ENCODE measurements around the gene MPEG1.

The MPEG1 gene

GRCh38 chr11:59208956-59209355 is 3.8 kb downstream of the MPEG1 start:
- no peak overlapping the region for H3K4me2 ChIP-seq (ENCODE audit: insufficient read depth, low read length)
- no peak for DNase-seq
- H3K9ac ChIP-seq (ENCODE audit: low read depth, low read length): no peak overlapping the region
- H2AFZ ChIP-seq (ENCODE audit: low read depth, low read length): no peak overlapping the region
- H3K27me3 ChIP-seq (ENCODE audit: insufficient read depth, low read length, poor library complexity): no peaks in the 10 kb centered on the region
- no peaks in the 10 kb centered on the region for H4K20me1 ChIP-seq (ENCODE audit: insufficient read depth, low read length)
- TF ChIP-seq, protein P1, sequence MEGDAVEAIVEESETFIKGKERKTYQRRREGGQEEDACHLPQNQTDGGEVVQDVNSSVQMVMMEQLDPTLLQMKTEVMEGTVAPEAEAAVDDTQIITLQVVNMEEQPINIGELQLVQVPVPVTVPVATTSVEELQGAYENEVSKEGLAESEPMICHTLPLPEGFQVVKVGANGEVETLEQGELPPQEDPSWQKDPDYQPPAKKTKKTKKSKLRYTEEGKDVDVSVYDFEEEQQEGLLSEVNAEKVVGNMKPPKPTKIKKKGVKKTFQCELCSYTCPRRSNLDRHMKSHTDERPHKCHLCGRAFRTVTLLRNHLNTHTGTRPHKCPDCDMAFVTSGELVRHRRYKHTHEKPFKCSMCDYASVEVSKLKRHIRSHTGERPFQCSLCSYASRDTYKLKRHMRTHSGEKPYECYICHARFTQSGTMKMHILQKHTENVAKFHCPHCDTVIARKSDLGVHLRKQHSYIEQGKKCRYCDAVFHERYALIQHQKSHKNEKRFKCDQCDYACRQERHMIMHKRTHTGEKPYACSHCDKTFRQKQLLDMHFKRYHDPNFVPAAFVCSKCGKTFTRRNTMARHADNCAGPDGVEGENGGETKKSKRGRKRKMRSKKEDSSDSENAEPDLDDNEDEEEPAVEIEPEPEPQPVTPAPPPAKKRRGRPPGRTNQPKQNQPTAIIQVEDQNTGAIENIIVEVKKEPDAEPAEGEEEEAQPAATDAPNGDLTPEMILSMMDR (IDR thresholded peaks at IDR 0.05; ENCODE audit: borderline replicate concordance, extremely low read depth, low read length, poor library complexity, severe bottlenecking): no peak
- TF ChIP-seq EZH2 (IDR thresholded peaks at IDR 0.05; ENCODE audit: borderline replicate concordance, low read depth, low read length, severe bottlenecking): no peak
- H3K27ac ChIP-seq (ENCODE audit: low read length): no peak overlapping the region
- H3K4me1 ChIP-seq (ENCODE audit: insufficient read depth, low read length): no peaks in the 10 kb centered on the region
- H3K36me3 ChIP-seq (ENCODE audit: insufficient read depth, low read length): no peaks in the 10 kb centered on the region
- no peaks in the 10 kb centered on the region for H3K79me2 ChIP-seq (ENCODE audit: insufficient read depth, low read length)
- no peaks in the 10 kb centered on the region for H3K9me3 ChIP-seq (ENCODE audit: insufficient read depth, low read length, severe bottlenecking)
- no peak overlapping the region for H3K4me3 ChIP-seq (ENCODE audit: low read depth in 1 of 2, low read length in 2 of 2)
- ATAC-seq (ENCODE audit: insufficient read depth, low read depth): no peak

GRCh38 chr11:59207988-59208451 is 4.7 kb downstream of the MPEG1 start:
- Histone ChIP-seq H3K9ac (ENCODE audit: low read depth, low read length) (no peak overlapping the region), H4K20me1 (ENCODE audit: insufficient read depth, low read length) (no peaks in the 10 kb centered on the region), H3K27me3 (ENCODE audit: insufficient read depth, low read length, poor library complexity) (no peaks in the 10 kb centered on the region), H2AFZ (ENCODE audit: low read depth, low read length) (peak overlapping the region; percentile 64), H3K27ac (ENCODE audit: low read length) (no peak overlapping the region), H3K4me3 (ENCODE audit: low read depth in 1 of 2, low read length in 2 of 2) (no peak overlapping the region), H3K9me3 (ENCODE audit: insufficient read depth, low read length, severe bottlenecking) (no peaks in the 10 kb centered on the region), H3K4me1 (ENCODE audit: insufficient read depth, low read length) (no peaks in the 10 kb centered on the region), H3K36me3 (ENCODE audit: insufficient read depth, low read length) (no peaks in the 10 kb centered on the region), H3K79me2 (ENCODE audit: insufficient read depth, low read length) (no peaks in the 10 kb centered on the region), H3K4me2 (ENCODE audit: insufficient read depth, low read length) (no peak overlapping the region)
- DNase-seq (peak; percentile 27), ATAC-seq (ENCODE audit: insufficient read depth, low read depth) (peak; percentile 70)
- TF ChIP-seq EZH2 (IDR thresholded peaks at IDR 0.05; ENCODE audit: borderline replicate concordance, low read depth, low read length, severe bottlenecking): no peak
- TF ChIP-seq, protein P1 (IDR thresholded peaks at IDR 0.05; ENCODE audit: borderline replicate concordance, extremely low read depth, low read length, poor library complexity, severe bottlenecking): peak; percentile 75

GRCh38 chr11:59206635-59207034 is 6.1 kb downstream of the MPEG1 start:
- peak; percentile 26 for DNase-seq
- Histone ChIP-seq H3K9me3 (ENCODE audit: insufficient read depth, low read length, severe bottlenecking) (no peaks in the 10 kb centered on the region), H4K20me1 (ENCODE audit: insufficient read depth, low read length) (no peaks in the 10 kb centered on the region), H3K79me2 (ENCODE audit: insufficient read depth, low read length) (no peaks in the 10 kb centered on the region), H3K4me1 (ENCODE audit: insufficient read depth, low read length) (no peaks in the 10 kb centered on the region), H3K27me3 (ENCODE audit: insufficient read depth, low read length, poor library complexity) (no peaks in the 10 kb centered on the region), H2AFZ (ENCODE audit: low read depth, low read length) (no peak overlapping the region), H3K36me3 (ENCODE audit: insufficient read depth, low read length) (no peaks in the 10 kb centered on the region), H3K4me2 (ENCODE audit: insufficient read depth, low read length) (no peak overlapping the region), H3K4me3 (ENCODE audit: low read depth in 1 of 2, low read length in 2 of 2) (no peak overlapping the region), H3K27ac (ENCODE audit: low read length) (no peak overlapping the region), H3K9ac (ENCODE audit: low read depth, low read length) (no peak overlapping the region)
- TF ChIP-seq EZH2 (IDR thresholded peaks at IDR 0.05; ENCODE audit: borderline replicate concordance, low read depth, low read length, severe bottlenecking): no peak
- TF ChIP-seq, protein P1 (IDR thresholded peaks at IDR 0.05; ENCODE audit: borderline replicate concordance, extremely low read depth, low read length, poor library complexity, severe bottlenecking): peak; percentile 55
- peak; percentile 61 for ATAC-seq (ENCODE audit: insufficient read depth, low read depth)

DNA sequence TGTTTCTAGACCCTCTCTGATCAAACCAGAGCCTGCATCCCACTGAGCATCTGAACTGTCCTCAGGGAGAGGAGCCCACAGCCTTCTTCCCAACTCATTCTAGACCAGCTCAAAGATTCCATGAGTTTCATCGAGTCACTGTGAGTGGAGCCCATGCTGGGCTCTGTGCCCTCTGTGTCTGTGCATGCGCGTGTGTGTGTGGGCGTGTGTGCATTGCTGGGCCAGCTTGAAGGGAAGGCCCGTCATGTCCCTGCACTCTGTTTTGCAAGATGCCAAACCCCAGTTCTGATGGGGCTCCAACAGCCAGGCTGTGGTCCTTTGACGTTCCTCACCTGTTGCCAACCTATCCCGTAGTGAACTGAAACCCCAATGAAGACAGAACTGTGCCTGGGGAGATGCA is 7.1 kb downstream of the MPEG1 start:
- Histone ChIP-seq H3K4me3 (ENCODE audit: low read depth in 1 of 2, low read length in 2 of 2) (no peak overlapping the region), H4K20me1 (ENCODE audit: insufficient read depth, low read length) (no peaks in the 10 kb centered on the region), H3K27ac (ENCODE audit: low read length) (no peak overlapping the region), H3K36me3 (ENCODE audit: insufficient read depth, low read length) (no peaks in the 10 kb centered on the region), H3K4me1 (ENCODE audit: insufficient read depth, low read length) (no peaks in the 10 kb centered on the region), H3K79me2 (ENCODE audit: insufficient read depth, low read length) (no peaks in the 10 kb centered on the region), H3K9me3 (ENCODE audit: insufficient read depth, low read length, severe bottlenecking) (no peaks in the 10 kb centered on the region), H3K9ac (ENCODE audit: low read depth, low read length) (no peak overlapping the region), H3K27me3 (ENCODE audit: insufficient read depth, low read length, poor library complexity) (no peaks in the 10 kb centered on the region), H2AFZ (ENCODE audit: low read depth, low read length) (no peak overlapping the region), H3K4me2 (ENCODE audit: insufficient read depth, low read length) (no peak overlapping the region)
- ATAC-seq (ENCODE audit: insufficient read depth, low read depth) (no peak), DNase-seq (no peak)
- TF ChIP-seq, protein P1 (IDR thresholded peaks at IDR 0.05; ENCODE audit: borderline replicate concordance, extremely low read depth, low read length, poor library complexity, severe bottlenecking): no peak
- no peak for TF ChIP-seq EZH2 (IDR thresholded peaks at IDR 0.05; ENCODE audit: borderline replicate concordance, low read depth, low read length, severe bottlenecking)

All from DND-41 (cell line).